C4-2B (cell line): ENCODE results near the gene FBXO42.
"Not testable (repeated sequence)": the region's sequence is repeated elsewhere in the genome, so short reads cannot be mapped to it uniquely, and the experiment has no call there.

ENCODE experiments used
- ZFX ChIP-seq: fragments of 450-650 bp; IDR thresholded peaks from 2 replicates; pipeline ENCODE4 v1.6.1; 2017
- TF ChIP-seq, protein P1 (sequence below): fragments of 450-650 bp; conservative IDR thresholded peaks from 2 replicates; pipeline ENCODE4 v1.5.1; 2017; ENCODE audit warnings: mild to moderate bottlenecking

DNA sequence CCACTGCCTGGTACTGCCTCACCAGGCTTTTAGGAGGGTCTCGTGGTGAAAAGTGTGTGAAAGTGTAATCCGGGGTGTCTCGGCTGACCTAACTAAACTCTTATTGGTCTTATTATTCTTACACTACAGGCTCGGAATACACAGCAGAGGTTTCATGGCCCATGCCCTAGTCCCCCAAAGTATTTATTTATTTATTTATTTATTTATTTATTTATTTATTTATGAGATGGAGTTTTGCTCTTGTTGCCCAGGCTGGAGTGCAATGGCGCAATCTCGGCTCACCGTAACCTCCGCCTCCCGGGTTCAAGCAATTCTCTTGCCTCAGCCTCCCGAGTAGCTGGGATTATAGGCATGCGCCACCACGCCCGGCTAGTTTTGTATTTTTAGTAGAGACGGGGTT lies 137.0 kb downstream of the FBXO42 start:
- TF ChIP-seq, protein P1, sequence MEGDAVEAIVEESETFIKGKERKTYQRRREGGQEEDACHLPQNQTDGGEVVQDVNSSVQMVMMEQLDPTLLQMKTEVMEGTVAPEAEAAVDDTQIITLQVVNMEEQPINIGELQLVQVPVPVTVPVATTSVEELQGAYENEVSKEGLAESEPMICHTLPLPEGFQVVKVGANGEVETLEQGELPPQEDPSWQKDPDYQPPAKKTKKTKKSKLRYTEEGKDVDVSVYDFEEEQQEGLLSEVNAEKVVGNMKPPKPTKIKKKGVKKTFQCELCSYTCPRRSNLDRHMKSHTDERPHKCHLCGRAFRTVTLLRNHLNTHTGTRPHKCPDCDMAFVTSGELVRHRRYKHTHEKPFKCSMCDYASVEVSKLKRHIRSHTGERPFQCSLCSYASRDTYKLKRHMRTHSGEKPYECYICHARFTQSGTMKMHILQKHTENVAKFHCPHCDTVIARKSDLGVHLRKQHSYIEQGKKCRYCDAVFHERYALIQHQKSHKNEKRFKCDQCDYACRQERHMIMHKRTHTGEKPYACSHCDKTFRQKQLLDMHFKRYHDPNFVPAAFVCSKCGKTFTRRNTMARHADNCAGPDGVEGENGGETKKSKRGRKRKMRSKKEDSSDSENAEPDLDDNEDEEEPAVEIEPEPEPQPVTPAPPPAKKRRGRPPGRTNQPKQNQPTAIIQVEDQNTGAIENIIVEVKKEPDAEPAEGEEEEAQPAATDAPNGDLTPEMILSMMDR: not testable (repeated sequence)
- TF ChIP-seq ZFX: not testable (repeated sequence)
